BE2C (cell line): ENCODE measurements around the gene MTMR11.

Source experiments
- DNase-seq: peaks from one replicate; pipeline ENCODE4 v3.0.0-alpha.2; 2020
- H3K27me3 ChIP-seq: fragments of 250-450 bp; sonication (Bioruptor Pico); 2 replicates; pipeline ENCODE4 v1.5.1; 2020; ENCODE audit warnings: mild to moderate bottlenecking
- H3K36me3 ChIP-seq: fragments of 250-450 bp; sonication (Bioruptor Pico); 2 replicates; pipeline ENCODE4 v1.5.1; 2020; ENCODE audit warnings: mild to moderate bottlenecking
- H3K4me1 ChIP-seq: fragments of 250-450 bp; sonication (Bioruptor Pico); 2 replicates; pipeline ENCODE4 v1.5.1; 2020
- H3K4me3 ChIP-seq: 2 replicates; pipeline ENCODE4 v1.5.1; 2011; ENCODE audit warnings: low read depth, low read length
- H3K9me3 ChIP-seq: fragments of 250-450 bp; sonication (Bioruptor Pico); 2 replicates; pipeline ENCODE4 v1.5.1; 2020
- TF ChIP-seq, protein P1 (sequence below): IDR thresholded peaks from 2 replicates; pipeline ENCODE4 v1.5.1; 2012; ENCODE audit warnings: mild to moderate bottlenecking, low read depth, low read length

The MTMR11 gene

DNA sequence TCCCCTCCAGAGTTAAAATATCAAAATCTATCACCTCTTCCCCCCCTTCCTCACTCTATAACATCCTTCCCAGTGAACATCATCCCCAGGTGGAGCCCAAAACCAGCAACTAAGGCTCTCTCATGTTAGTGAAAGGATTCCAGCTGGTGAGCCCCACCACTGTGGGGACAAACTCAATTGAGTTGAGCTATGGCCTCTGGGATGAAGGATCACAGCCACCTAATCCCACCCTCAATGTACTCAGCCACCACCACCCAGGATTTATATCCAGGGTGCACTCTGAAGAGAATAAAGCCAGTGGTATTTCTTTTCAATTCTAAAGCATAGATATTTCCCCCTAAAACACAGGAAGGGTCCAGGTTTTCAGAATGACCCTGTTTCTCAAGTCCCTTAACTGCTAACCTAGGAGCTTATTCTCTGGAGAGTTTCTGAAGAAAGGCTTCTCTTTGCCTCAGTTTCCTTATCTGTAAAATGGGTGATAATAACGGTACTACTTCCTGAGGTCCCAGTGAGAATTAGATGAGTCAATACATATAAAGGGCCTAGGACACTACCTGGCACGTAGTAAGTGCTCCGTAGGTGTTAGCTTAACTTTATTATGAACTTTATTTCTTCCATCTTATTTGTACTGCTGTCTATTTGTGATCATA lies 53.0 kb downstream of the MTMR11 start:
- Histone ChIP-seq H3K9me3 (no peaks in the 10 kb centered on the region), H3K27me3 (no peaks in the 10 kb centered on the region), H3K36me3 (no peaks in the 10 kb centered on the region), H3K4me1 (no peaks in the 10 kb centered on the region), H3K4me3 (no peak overlapping the region)
- TF ChIP-seq, protein P1, sequence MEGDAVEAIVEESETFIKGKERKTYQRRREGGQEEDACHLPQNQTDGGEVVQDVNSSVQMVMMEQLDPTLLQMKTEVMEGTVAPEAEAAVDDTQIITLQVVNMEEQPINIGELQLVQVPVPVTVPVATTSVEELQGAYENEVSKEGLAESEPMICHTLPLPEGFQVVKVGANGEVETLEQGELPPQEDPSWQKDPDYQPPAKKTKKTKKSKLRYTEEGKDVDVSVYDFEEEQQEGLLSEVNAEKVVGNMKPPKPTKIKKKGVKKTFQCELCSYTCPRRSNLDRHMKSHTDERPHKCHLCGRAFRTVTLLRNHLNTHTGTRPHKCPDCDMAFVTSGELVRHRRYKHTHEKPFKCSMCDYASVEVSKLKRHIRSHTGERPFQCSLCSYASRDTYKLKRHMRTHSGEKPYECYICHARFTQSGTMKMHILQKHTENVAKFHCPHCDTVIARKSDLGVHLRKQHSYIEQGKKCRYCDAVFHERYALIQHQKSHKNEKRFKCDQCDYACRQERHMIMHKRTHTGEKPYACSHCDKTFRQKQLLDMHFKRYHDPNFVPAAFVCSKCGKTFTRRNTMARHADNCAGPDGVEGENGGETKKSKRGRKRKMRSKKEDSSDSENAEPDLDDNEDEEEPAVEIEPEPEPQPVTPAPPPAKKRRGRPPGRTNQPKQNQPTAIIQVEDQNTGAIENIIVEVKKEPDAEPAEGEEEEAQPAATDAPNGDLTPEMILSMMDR = no peak
- DNase-seq = no peak

DNA sequence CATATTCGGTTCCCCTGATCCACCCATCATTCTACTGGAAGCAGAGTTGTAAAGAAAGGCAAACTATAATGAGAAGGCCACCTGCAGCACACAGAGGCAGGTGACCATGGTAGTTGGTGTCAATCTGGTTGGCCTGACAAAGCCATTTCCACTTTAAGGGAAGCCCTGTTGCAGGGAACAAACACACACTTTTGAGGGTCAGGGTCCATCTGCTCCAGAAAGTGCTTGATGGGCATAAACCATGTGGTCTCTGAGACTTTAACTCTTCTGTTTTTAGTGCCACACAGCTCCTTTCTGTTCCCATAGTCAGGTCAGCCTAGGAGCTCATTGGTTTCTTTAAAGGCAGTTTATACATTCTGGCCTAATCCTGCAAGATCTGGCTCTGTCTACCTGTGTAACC lies 54.8 kb downstream of the MTMR11 start:
- Histone ChIP-seq H3K27me3 (no peaks in the 10 kb centered on the region), H3K4me1 (no peaks in the 10 kb centered on the region), H3K36me3 (no peaks in the 10 kb centered on the region), H3K9me3 (no peaks in the 10 kb centered on the region), H3K4me3 (no peak overlapping the region)
- no peak for DNase-seq
- TF ChIP-seq, protein P1 = no peak

DNA sequence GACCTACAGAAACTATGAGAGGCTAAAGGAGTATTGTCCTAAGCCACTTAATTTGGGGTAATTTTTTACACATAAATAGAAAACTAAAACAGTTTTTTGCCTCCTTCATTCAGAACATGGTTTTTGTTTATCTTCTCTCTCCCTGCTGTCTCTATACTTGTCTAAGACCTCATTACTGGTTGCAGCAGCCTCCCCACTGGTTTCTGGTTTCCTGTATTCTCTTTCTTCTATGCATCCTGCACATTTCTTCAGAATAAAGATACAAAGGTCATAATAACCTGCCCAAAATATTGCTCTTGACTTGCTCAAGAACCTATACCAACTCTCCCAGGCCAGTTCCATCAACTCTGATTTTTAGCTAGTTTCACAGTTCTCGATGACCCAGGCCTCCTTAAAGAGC lies 57.1 kb downstream of the MTMR11 start:
- TF ChIP-seq, protein P1 = no peak
- no peak for DNase-seq
- Histone ChIP-seq H3K4me3 (no peak overlapping the region), H3K27me3 (no peaks in the 10 kb centered on the region), H3K9me3 (no peaks in the 10 kb centered on the region), H3K36me3 (no peaks in the 10 kb centered on the region), H3K4me1 (no peaks in the 10 kb centered on the region)
